AG09319 (cell line): ENCODE data around the gene LRCH2.

Experiments
- DNase-seq: peaks from one replicate; pipeline ENCODE4 v3.0.0-alpha.2; 2010; ENCODE audit warnings: low read depth; ENCODE audit errors: extremely low read depth
- TF ChIP-seq, protein P1 (sequence below): IDR thresholded peaks from 2 replicates; pipeline ENCODE4 v1.5.1; 2011; ENCODE audit warnings: low read depth, mild to moderate bottlenecking, inconsistent platforms, low read length, moderate library complexity

LRCH2 gene, protein sequence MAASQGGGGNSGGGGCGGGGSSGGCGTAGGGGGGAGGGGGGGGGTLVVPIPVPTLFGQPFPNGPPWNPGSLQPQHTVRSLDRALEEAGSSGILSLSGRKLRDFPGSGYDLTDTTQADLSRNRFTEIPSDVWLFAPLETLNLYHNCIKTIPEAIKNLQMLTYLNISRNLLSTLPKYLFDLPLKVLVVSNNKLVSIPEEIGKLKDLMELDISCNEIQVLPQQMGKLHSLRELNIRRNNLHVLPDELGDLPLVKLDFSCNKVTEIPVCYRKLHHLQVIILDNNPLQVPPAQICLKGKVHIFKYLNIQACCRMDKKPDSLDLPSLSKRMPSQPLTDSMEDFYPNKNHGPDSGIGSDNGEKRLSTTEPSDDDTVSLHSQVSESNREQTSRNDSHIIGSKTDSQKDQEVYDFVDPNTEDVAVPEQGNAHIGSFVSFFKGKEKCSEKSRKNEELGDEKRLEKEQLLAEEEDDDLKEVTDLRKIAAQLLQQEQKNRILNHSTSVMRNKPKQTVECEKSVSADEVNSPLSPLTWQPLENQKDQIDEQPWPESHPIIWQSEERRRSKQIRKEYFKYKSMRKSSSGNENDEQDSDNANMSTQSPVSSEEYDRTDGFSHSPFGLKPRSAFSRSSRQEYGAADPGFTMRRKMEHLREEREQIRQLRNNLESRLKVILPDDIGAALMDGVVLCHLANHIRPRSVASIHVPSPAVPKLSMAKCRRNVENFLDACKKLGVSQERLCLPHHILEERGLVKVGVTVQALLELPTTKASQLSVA

DNA sequence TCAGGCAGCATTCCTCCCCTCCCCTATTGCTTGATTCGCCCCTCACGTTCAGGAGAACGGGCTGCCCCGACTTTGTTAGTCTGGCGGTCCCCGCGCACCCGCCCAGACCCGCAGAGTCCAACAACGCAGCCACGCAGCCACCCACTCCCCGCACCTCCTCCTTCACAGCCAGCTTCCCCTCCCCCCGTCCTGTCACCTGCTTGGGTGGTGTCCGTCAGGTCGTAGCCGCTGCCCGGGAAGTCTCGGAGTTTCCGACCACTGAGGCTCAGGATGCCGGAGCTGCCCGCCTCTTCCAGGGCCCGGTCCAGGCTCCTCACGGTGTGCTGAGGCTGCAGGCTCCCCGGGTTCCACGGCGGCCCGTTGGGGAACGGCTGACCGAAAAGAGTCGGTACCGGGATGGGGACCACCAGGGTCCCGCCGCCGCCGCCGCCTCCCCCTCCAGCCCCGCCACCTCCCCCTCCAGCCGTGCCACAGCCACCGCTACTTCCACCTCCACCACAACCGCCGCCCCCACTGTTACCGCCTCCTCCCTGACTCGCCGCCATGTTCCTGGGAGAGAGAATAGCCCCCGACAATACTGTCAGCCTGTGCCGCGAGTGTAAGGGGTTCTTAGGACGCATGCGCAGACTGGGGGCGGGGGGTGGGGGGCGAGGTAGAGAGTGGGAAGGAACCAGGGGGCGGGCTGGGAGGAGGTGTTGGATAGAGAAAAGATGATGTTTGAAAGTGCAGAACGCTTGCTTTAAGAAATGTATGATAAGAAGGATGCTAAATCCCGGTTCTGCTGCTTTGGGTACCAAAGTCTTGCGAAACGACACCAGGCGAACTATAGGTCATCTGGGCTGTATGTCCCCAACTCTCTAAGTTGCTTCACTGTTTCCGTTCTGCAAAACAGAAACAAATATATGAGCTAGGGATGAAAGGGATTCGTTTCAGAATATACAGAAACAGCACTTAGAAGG, at the start of gene LRCH2:
LRCH2 (minus strand) TSS at position 600 of the 959 bp plus-strand sequence; CDS start at position 545, 55 bp downstream.
- TF ChIP-seq, protein P1, sequence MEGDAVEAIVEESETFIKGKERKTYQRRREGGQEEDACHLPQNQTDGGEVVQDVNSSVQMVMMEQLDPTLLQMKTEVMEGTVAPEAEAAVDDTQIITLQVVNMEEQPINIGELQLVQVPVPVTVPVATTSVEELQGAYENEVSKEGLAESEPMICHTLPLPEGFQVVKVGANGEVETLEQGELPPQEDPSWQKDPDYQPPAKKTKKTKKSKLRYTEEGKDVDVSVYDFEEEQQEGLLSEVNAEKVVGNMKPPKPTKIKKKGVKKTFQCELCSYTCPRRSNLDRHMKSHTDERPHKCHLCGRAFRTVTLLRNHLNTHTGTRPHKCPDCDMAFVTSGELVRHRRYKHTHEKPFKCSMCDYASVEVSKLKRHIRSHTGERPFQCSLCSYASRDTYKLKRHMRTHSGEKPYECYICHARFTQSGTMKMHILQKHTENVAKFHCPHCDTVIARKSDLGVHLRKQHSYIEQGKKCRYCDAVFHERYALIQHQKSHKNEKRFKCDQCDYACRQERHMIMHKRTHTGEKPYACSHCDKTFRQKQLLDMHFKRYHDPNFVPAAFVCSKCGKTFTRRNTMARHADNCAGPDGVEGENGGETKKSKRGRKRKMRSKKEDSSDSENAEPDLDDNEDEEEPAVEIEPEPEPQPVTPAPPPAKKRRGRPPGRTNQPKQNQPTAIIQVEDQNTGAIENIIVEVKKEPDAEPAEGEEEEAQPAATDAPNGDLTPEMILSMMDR, result no peak
- peak; percentile 5 for DNase-seq

DNA sequence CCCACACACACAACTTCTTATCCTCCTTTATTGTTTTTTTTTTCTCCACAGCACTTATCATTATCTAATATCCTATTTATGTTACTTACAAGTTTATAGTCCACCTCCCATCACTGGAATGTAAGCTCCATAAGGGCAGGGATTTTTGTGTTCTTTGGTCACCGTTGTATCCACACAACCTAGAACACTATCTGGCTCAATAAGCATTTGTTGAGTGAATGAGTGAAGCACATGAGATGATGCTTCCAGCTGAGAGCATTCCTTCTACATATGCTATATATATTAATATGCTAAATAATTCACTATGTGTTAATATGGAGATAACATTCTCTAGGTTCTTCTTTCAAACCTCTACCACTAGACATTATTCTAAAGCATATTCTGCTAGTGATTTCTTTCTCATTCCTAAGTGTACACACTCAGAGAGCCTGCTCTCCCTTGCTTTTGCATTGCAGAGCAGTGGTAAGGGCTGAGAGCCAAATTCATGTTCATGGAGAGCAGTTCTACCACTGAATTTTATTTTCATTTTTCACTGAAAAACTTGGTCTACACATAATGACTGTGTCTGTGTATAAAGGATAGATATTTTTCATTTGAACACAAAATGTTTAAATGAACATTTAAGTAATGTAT, 35.3 kb upstream of the LRCH2 start:
- TF ChIP-seq, protein P1, result no peak
- DNase-seq, result no peak

DNA sequence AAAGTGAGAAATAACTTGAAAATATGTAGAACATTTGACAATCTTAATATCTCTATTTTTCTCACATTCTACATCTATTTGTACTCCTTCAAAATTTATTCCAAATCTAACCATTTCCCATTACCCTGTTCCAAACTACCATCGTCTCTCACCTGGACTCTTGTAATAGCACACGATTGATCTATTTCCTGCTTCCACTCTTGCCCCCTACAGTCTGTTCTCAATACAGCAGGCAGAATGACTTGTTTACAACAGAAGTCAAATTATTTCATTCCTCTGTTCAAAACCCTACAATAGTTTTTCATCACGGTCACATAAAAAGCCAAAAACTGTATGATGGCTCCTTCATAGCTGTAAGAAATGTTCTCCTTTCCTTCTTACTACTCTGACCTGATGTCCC, 34.5 kb upstream of the LRCH2 start:
- DNase-seq, result no peak
- TF ChIP-seq, protein P1, result peak; percentile 24

DNA sequence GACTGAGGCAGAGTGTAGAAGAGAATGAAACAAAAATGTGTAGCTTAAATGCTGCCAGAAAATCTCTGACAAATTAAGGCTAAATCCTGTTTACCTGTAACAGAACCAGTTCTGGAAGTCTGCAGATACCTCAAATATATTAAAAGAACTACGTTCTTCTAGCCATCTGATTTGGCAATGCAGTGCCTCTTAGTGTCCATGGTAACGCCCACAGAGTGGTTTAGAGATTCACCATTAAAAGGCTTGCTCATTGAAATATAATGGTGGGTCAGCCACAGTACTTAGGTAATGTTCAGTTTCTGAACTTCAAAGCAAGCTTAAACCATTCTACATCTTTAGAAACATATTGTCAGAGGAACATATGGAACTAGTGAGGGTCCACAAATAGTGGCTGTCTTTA, 32.4 kb upstream of the LRCH2 start:
- no peak for DNase-seq
- TF ChIP-seq, protein P1, result no peak

DNA sequence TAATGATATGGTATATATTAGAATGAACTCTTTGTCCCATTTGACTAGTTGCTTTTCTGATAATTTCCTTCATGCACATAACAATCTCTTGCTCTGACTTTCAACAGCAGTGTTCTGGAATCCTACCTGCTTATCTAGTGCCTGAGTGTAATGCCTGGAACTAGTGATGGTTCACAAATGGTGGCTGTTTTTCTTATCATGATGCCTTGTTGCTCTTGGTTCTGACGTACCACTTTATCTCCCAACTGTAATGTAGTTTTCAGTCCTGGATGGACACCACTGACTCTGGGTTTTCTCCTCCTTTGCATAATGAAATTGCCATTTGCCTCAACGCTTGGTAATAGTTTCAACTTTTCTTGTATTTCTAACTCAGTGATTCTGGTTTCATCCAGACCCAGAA, 30.1 kb upstream of the LRCH2 start:
- no peak for DNase-seq
- TF ChIP-seq, protein P1, result no peak

DNA sequence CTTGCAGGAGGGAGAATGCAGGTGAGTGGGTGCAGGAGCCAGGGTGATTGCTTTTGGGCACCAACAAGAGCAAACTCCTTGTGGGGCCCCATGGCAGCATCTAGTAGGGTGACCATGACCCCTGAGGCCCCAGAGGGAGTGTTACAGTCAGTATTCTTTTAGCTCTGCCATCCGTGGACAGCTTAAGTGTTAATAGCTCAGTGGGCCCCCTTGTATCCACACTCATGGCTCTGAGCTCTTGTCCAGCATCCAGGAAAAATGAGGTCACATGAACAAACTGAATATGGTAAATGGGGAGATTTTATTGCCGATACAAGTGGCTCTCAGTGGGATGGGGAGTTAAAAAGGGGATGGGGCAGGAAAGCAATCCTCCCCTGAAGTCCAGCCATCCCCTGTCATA, 27.3 kb upstream of the LRCH2 start:
- TF ChIP-seq, protein P1, result no peak
- DNase-seq, result no peak
